GM18951 (cell line): ENCODE measurements around the gene CCNY.

Source experiments
- POLR2A ChIP-seq: IDR thresholded peaks from 4 replicates; pipeline ENCODE4 v1.6.1; 2011; ENCODE audit warnings: mild to moderate bottlenecking; ENCODE audit not compliant: insufficient read length, insufficient read depth; ENCODE audit errors: extremely low read depth
- in situ Hi-C: fragments of 300-500 bp; cut with MboI; formaldehyde crosslinking; loops from one replicate; pipeline ENCODE4 v1.12.0; 2022; ENCODE audit warnings: low sequenced_read_pairs, mixed read lengths, inconsistent platforms; ENCODE audit not compliant: unreplicated experiment

Gene CCNY

GRCh38 chr10:35452847-35453246, 116.5 kb downstream of the CCNY start:
- no peak for TF ChIP-seq POLR2A
- in situ Hi-C loops, result no loop called here

DNA sequence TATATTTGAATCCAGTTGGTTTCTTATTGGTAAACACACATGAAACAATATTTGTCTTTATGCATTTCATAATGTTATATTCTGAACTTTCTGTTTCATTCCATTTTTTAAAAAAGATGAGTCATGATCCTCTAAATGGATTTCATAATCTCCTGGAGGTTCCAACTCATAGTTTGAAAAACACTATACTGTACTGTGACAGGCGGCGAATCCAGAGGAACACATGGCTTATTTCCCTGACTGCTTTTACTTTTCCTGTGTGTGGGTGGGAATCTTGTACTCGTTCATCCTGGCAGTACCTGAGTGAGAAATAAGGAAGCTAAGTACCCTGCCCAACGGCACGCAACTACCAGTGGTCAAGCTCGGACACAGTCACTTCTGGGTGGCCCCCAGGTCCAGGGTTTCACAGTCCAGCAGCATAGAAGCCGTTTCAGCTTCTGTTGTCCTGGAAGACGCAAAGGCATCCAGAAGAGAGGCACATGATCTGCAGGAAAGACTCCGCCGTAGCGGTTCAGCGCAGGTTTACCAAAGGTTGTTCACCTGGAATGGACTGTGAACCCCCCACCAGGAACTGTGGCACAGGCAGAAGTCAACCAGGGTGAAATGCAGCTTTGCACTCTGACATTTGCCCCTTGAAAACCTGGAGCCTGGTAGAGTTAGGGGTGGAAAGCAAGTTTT, 117.7 kb downstream of the CCNY start:
- in situ Hi-C loops, result no loop called here

DNA sequence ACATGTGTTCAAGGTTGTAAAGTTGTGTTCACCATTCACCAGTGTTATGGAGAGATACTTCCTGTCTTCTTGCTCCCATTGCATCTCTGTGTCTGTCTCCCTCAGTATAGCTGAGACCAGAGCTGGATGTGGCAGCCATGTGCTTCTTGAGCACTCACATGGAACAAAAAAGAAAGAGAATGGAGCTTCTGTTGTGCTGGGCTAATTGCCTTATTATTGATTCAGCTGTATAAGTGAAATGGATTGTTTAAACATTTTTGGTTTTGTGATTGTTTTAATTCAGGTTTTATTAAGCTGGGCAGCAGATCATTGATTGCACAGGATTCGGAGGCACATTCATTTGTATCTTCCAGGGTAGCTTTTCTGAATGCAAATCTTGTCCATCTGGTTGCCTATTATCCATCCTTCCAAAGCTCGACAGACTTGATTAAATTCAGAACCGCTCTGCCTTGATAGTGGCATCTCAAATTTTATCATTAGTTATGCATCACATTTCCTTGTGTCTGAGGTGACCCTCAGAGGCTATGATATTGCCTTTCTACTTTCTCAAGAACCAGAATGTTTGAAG, 119.9 kb downstream of the CCNY start:
- in situ Hi-C loops, result no loop called here

More for the DNA sequence above, 117.7 kb downstream of the CCNY start:
- no peak for TF ChIP-seq POLR2A

DNA sequence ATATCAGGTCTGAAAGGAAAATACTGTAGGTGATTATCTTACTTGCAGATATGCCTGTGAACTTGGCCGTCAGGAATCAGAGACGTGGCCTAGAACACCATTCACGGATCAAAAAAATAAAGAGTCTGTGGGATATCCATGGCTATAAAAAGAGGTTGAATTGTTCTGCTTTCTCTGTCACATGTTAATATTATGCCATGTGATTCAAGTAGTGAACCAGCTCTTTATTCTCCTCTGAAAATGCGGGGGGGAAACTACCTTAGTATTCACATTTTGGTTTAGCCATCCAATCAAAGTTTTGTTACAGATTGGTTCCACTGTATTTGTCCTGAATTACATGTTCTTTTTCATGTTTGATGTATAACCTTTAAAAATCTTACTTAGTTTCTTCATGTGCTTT, 120.5 kb downstream of the CCNY start:
- no peak for TF ChIP-seq POLR2A
- in situ Hi-C loops, result no loop called here

More for the DNA sequence above, 119.9 kb downstream of the CCNY start:
- no peak for TF ChIP-seq POLR2A

DNA sequence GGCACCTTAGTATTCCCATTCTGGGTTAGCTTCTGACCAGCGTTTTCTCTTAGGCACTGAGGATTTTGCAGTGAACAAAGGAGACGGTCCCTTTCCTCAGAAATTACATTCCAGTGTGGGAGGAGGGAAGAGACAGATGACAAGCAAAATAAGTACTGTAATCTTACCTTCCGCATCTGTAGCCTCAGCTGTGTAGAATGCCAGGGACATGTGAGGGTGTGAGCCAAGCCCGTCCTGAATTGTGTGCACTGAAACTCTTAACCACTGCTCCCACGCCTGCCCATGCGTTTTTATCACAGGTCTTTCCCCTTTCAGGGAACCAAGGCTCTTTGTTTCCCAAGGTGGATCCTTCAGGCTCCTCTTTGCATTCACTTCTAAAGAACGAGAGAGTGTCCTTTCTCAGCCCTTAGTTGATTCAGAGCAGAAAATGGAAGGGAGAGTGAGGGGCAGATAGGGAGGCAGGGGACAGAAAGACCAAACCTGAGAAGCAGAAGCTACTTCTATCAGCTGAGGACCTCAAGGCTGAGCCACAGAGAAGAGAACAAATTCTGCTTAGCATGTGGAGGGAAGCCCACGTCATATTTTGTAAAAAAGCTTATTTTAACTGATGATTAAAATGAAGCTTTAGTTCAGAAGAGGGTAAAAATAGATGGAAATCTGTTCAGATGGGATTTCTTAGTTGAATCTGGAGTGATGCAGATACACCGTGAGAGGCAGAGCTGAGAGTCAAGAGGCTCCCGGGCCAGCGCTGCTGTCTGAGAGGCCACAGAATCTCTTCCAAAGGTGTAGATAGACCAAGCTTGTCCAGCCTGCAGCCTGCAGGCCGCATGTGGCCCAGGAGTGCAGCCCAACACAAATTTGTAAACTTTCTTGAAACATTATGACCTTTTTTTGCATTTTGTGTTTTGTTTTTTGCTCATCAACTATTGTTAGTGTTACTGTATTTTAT, 122.5 kb downstream of the CCNY start:
- in situ Hi-C loops, result no loop called here
- no peak for TF ChIP-seq POLR2A

GRCh38 chr10:35459449-35459847, 123.1 kb downstream of the CCNY start:
- no peak for TF ChIP-seq POLR2A
- in situ Hi-C loops, result no loop called here

DNA sequence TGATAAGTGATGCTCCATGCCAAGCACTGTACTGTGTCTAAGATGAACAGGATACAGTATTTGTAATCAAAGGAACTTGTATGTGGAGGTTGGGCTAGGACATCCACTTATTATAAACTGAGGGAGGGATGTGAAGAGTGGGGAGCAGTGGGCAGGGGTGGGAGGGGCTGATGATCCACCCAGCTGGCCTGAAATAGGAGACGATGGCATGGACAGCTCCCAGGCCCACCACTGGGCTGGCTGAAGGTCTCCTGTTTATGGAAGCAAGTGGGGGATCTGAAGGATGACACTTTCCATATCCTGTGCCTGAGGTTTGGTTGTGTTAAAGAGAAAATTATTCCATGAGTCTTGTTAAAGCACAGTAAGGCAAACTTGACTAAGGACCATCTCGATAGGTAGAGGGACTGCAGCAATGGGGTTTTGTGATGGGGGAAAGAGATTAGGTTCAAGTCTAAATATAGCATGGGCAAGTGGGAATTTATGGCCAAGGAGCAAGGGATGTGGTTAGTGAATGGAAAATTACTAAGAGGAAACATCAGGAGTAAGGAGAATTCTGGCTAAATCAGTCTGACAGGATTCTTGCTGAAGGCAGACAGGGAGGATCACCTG, 124.6 kb downstream of the CCNY start:
- TF ChIP-seq POLR2A, result no peak
- in situ Hi-C loops, result no loop called here

DNA sequence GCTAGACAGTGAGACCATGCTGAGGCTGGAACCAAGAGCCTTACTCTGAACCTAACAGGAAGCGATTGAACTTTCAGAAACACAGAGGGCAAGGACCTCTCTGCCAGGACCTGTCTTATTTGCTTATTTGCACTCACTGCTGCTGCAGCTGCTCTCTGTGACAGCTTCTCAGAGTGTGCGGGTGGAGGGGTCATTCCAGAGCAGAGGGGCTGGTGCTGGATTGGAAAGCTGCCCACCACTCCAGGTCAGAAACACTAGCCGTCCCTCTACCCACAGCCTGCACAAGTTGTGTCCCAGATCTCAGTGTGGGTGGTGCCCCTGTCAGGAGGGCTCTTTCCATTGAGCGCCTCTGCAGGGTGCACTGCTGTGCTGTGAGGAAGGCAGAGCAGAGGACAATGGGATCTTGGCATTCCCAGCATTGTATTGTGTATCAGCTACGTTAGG, 126.2 kb downstream of the CCNY start:
- in situ Hi-C loops, result no loop called here

DNA sequence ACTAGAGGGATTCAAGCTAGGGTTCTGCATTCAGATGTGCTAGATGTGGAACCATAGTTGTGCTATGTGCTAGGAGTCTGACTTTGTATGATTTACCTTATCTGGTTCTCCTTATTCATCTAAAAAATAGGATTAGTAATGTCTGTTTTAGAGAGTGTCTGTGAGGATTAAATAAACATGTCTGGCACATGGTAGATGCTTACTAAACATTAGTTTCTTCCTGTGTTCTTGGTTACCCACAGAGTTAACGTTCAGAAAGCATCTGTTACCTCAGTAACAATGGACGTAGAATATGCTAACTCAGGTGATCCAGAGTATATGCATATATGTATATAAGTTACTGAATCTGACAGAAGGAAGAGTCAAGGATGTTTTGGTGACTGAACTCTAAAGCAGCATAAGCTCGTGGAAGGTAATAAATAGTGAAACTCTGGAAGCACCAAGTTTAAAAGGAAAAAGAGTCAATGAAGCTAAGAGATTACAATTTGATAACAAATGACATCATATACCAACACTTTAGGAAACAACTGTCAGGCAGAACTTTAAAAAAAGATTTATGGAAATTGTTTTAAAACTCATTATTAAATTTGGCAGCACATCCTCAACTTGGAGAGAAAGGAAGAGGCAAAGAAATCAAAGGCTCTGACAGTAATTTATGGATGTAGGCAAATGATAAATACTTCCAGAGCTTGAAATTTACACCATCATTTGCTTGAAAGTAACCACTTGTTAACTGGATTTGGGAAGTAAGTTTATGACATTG, 127.0 kb downstream of the CCNY start:
- in situ Hi-C loops, result no loop called here
- no peak for TF ChIP-seq POLR2A

More for the DNA sequence above, 126.2 kb downstream of the CCNY start:
- TF ChIP-seq POLR2A, result no peak

DNA sequence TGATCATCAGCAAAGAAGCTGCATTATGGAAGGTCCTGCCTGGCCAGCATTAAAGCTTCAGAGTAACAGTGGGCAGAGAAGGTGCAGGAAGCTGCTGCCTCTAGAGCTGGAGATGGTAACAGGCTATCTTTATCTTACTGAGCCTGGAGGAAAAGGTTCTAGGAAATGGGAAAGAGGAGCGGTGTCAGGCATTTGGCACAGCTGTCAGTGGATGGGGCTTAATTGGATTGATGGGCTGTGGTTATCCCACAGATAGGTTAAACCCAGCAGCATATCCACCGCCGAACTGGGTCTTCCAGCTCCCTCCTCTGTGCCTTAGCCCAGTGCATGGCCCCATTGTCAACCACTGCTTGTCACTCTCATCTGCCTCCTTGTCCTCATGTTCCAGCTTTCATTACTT, 127.6 kb downstream of the CCNY start:
- TF ChIP-seq POLR2A, result no peak
- in situ Hi-C loops, result no loop called here

- no peak for TF ChIP-seq POLR2A
- in situ Hi-C loops, result no loop called here
Measured at GRCh38 chr10:35464825-35465456, 128.6 kb downstream of the CCNY start.

DNA sequence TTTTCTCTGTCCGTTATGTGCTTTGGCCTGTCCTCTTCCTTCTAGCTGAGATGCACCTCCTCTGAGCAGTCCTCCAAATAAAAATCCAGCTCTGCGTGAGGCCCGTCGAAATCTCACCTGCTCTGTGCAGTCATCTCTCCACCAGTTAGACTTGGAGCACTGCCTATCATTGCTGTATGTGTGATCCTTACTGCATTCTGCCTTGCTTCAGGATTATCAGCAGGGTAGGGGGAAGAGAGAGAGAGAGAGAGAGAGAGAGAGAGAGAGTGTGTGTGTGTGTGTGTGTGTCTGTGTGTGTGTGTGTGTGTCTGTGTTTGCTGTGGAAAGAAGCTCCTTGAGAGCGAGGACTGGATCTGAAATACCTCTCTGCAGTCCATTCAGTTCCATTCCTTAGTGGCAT, 129.4 kb downstream of the CCNY start:
- in situ Hi-C loops, result no loop called here
- TF ChIP-seq POLR2A, result no peak
